Stomach (tissue), 4 donors: ENCODE data around the gene PCLO.

Source experiments
- CTCF ChIP-seq, 7 experiments: fragments of 450-650 bp in 4 of 7; fragments of 200-600 bp in 3 of 7; sonication (generic) in 3 of 7; IDR thresholded peaks; one replicate each; pipeline ENCODE4 v1.5.1; 2016 to 2019; ENCODE audit warnings: antibody characterized with exemption in 7 of 7, control low read depth in 2 of 7, mild to moderate bottlenecking in 1 of 7
- EP300 ChIP-seq: sonication (generic); formaldehyde crosslinking; IDR thresholded peaks from one replicate; pipeline ENCODE4 v1.6.1; 2017; ENCODE audit warnings: antibody characterized with exemption
- POLR2A ChIP-seq, 4 donors: fragments of 450-650 bp; IDR thresholded peaks; one replicate each; pipeline ENCODE4 v1.6.1; 2016; ENCODE audit warnings: antibody characterized with exemption in 4 of 4, control low read depth in 2 of 4, mild to moderate bottlenecking in 1 of 4, moderate library complexity in 1 of 4
- POLR2AphosphoS5 ChIP-seq, 3 donors: sonication (generic); formaldehyde crosslinking; IDR thresholded peaks; one replicate each; pipeline ENCODE4 v1.6.1; 2016; ENCODE audit warnings: antibody characterized with exemption in 3 of 3

- TF ChIP-seq EP300 (no peak), CTCF (IDR thresholded peaks at IDR 0.05) (no peak), POLR2A (IDR thresholded peaks at IDR 0.05) (no peak), POLR2AphosphoS5 (IDR thresholded peaks at IDR 0.05) (no peak)
Observed at GRCh38 chr7:83065714-83066113, 97.0 kb downstream of the PCLO start.
